ENCODE results near the gene PRAMEF18. TPM values are rescaled to one million over a fixed set of nuclear protein-coding genes. Genes with fewer than 3 reads are reported as not detected.
"Not testable (repeated sequence)": the region's sequence is repeated elsewhere in the genome, so short reads cannot be mapped to it uniquely, and the experiment has no call there.

The PRAMEF18 gene
- total RNA-seq, 1 donor from 2014 or later: not detected

DNA sequence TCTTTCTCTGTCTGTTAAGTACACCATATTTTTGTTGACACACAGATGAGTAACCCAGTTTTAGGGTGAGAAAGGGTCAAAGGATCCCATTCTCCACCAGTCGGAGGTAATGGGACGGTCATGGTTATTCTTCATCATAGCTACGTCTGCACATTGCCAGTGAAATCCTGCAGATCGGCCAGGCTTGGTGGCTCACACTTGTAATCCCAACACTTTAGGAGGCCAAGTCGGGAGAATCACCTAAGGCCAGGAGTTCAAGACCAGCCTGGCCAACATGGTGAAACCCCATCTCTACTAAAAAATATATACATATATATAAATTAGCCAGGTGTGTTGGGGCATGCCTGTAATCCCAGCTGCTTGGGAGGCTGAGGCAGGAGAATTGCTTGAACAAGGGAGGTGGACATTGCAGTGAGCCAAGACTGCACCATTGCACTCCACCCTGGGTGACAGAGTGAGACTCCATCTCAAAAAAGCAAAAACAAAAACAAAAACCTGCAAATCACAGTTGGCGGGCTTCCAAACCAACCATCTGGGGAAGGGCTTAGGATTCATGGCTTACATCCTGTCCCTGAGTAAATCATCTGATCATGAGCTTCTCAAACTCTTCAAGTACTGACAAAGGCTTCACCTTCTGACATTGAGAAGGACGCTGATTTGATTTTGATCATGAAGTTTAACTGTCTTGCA lies 5.3 kb upstream of the PRAMEF18 start:
- not testable (repeated sequence) for H3K27ac Mint-ChIP-seq (ENCODE audit: unreplicated experiment); H3K4me3 Mint-ChIP-seq (ENCODE audit: unreplicated experiment); H3K36me3 Mint-ChIP-seq (ENCODE audit: low read depth, unreplicated experiment); H3K4me1 Mint-ChIP-seq (ENCODE audit: unreplicated experiment); DNase-seq (ENCODE audit: low spot score); H3K27me3 Mint-ChIP-seq (ENCODE audit: unreplicated experiment)
- peaks cover 41% of the 10 kb centered on the region for H3K9me3 Mint-ChIP-seq (ENCODE audit: unreplicated experiment)

DNA sequence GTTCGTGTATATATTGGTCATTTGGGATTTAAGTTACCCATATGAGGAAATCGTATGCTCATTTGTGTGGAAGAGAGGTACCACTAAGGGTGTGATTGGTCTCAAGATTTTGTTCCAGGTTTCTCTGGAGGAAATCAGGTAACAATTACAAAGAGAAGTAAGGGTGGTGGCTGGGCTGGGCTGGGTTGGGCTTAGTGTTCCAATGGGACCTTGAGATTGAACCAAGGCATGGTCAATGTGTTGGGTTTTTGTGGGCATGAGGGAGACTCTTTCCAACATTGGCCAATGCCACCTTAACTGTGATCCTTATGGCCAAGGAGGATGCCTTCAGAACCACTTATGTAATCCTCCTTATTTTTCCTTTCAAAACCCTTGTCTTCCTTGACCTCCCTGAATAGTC lies 4.6 kb upstream of the PRAMEF18 start:
- Mint-ChIP-seq H3K9me3 (ENCODE audit: unreplicated experiment) (peaks cover 46% of the 10 kb centered on the region), H3K36me3 (ENCODE audit: low read depth, unreplicated experiment) (peaks cover 12% of the 10 kb centered on the region)
- H3K27ac Mint-ChIP-seq (ENCODE audit: unreplicated experiment); H3K4me1 Mint-ChIP-seq (ENCODE audit: unreplicated experiment); H3K27me3 Mint-ChIP-seq (ENCODE audit: unreplicated experiment); DNase-seq (ENCODE audit: low spot score); H3K4me3 Mint-ChIP-seq (ENCODE audit: unreplicated experiment): not testable (repeated sequence)

GRCh38 chr1:13230096-13230495 lies 4.1 kb upstream of the PRAMEF18 start:
- Mint-ChIP-seq H3K36me3 (ENCODE audit: low read depth, unreplicated experiment) (peaks cover 12% of the 10 kb centered on the region), H3K9me3 (ENCODE audit: unreplicated experiment) (peaks cover 46% of the 10 kb centered on the region)
- not testable (repeated sequence) for H3K27me3 Mint-ChIP-seq (ENCODE audit: unreplicated experiment); H3K27ac Mint-ChIP-seq (ENCODE audit: unreplicated experiment); DNase-seq (ENCODE audit: low spot score); H3K4me1 Mint-ChIP-seq (ENCODE audit: unreplicated experiment); H3K4me3 Mint-ChIP-seq (ENCODE audit: unreplicated experiment)

DNA sequence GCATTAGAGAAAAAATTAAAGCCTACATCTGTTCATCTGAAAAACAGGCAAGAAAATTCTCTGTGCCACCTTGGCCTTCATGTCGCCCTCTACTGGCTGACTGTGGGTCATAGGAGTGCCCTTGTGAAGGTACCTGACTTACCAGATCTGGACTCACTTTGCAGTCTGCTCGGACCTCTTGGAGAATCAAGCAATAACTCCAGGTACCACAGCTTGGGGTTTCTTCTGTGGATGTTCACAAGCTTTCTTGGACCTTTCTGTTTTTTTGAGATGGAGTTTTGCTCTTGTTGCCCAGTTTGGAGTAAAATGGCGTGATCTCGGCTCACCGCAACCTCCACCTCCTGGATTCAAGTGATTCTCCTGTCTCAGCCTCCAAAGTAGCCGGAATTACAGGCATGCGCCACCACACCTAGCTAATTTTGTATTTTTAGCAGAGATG lies 2.4 kb upstream of the PRAMEF18 start:
- no peak for DNase-seq (ENCODE audit: low spot score)
- Mint-ChIP-seq H3K9me3 (ENCODE audit: unreplicated experiment) (peaks cover 51% of the 10 kb centered on the region), H3K27me3 (ENCODE audit: unreplicated experiment) (peaks cover 10% of the 10 kb centered on the region), H3K27ac (ENCODE audit: unreplicated experiment) (no peak overlapping the region), H3K4me3 (ENCODE audit: unreplicated experiment) (no peak overlapping the region), H3K36me3 (ENCODE audit: low read depth, unreplicated experiment) (peaks cover 8% of the 10 kb centered on the region), H3K4me1 (ENCODE audit: unreplicated experiment) (no peaks in the 10 kb centered on the region)
- TF ChIP-seq, protein P1, sequence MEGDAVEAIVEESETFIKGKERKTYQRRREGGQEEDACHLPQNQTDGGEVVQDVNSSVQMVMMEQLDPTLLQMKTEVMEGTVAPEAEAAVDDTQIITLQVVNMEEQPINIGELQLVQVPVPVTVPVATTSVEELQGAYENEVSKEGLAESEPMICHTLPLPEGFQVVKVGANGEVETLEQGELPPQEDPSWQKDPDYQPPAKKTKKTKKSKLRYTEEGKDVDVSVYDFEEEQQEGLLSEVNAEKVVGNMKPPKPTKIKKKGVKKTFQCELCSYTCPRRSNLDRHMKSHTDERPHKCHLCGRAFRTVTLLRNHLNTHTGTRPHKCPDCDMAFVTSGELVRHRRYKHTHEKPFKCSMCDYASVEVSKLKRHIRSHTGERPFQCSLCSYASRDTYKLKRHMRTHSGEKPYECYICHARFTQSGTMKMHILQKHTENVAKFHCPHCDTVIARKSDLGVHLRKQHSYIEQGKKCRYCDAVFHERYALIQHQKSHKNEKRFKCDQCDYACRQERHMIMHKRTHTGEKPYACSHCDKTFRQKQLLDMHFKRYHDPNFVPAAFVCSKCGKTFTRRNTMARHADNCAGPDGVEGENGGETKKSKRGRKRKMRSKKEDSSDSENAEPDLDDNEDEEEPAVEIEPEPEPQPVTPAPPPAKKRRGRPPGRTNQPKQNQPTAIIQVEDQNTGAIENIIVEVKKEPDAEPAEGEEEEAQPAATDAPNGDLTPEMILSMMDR (IDR thresholded peaks at IDR 0.05; ENCODE audit: unreplicated experiment): no peak

DNA sequence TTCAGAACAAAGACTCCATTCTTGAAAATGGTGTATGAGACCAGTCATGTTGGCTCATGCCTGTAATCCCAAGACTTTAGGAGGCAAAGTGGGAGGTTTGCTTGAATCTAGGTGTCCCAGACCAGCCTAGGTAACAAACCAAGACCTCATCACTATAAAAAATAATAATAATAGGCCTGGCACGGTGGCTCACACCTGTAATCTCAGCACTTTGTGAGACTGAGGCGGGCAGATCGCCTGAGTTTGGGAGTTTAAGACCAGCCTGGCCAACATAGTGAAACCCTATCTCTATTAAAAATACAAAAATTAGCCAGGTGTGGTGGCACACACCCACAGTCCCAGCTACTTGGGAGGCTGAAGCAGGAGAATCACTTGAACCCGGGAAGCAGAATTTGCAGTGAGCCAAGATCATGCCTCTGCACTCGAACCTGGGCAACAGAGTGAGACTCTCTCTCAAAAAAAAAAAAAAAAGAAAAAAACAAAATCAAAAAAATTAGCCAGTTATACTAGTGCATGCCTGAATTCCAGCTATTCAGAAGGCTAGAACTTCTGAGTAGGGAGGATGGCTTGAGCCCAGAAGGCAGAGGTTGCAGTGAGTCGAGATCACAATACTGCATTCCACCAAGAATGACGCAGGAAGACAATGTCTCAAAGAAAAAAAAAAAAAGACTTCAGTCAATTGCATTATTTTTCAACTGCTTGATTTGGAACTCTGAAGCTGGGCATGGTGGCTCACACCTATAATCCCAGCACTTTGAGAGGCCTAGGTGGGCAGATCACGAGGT lies 1.5 kb upstream of the PRAMEF18 start:
- peaks cover 48% of the 10 kb centered on the region for H3K9me3 Mint-ChIP-seq (ENCODE audit: unreplicated experiment)
- not testable (repeated sequence) for H3K4me1 Mint-ChIP-seq (ENCODE audit: unreplicated experiment); H3K27me3 Mint-ChIP-seq (ENCODE audit: unreplicated experiment); H3K4me3 Mint-ChIP-seq (ENCODE audit: unreplicated experiment); H3K27ac Mint-ChIP-seq (ENCODE audit: unreplicated experiment); H3K36me3 Mint-ChIP-seq (ENCODE audit: low read depth, unreplicated experiment); DNase-seq (ENCODE audit: low spot score)

DNA sequence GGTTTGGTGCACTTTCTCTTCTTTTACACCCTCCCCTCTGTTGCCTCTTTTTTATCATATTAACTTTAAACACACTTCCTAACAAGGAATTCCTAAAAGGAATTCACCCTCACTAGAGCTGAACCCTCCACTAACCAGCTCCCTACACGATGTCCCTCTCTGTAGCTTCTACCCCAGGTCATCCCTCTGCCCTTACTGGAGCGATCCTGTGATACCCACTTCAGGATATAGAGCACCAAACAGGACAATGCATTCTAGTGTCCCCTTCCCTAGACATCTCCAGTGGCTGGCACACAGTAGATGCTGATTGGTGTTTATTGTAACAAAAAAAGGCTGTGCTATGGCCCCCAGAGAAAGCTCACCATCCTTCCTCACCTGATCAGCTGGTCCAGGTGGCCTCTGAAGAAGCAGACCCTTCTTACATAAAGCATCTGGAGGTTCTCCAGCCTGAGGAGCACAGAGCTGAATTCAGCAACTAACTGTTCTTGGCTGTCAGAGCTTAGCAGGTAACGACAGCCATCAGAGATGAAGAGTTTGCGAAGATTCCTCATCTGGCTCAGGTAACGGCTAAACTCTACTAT lies 1.4 kb downstream of the PRAMEF18 start:
- peaks cover 30% of the 10 kb centered on the region for H3K9me3 Mint-ChIP-seq (ENCODE audit: unreplicated experiment)
- H3K4me3 Mint-ChIP-seq (ENCODE audit: unreplicated experiment): peak overlapping the region; percentile 22
- H3K36me3 Mint-ChIP-seq (ENCODE audit: low read depth, unreplicated experiment): peaks cover 8% of the 10 kb centered on the region
- DNase-seq (ENCODE audit: low spot score): no peak
- H3K27me3 Mint-ChIP-seq (ENCODE audit: unreplicated experiment): peaks cover 4% of the 10 kb centered on the region
- no peaks in the 10 kb centered on the region for H3K4me1 Mint-ChIP-seq (ENCODE audit: unreplicated experiment)
- TF ChIP-seq, protein P1 (IDR thresholded peaks at IDR 0.05; ENCODE audit: unreplicated experiment): no peak
- H3K27ac Mint-ChIP-seq (ENCODE audit: unreplicated experiment): no peak overlapping the region

GRCh38 chr1:13222788-13223187 lies 3.2 kb downstream of the PRAMEF18 start:
- not testable (repeated sequence) for H3K4me1 Mint-ChIP-seq (ENCODE audit: unreplicated experiment); DNase-seq (ENCODE audit: low spot score); H3K36me3 Mint-ChIP-seq (ENCODE audit: low read depth, unreplicated experiment); H3K27me3 Mint-ChIP-seq (ENCODE audit: unreplicated experiment); H3K27ac Mint-ChIP-seq (ENCODE audit: unreplicated experiment); H3K4me3 Mint-ChIP-seq (ENCODE audit: unreplicated experiment)
- peaks cover 17% of the 10 kb centered on the region for H3K9me3 Mint-ChIP-seq (ENCODE audit: unreplicated experiment)

GRCh38 chr1:13219203-13219602 lies 6.8 kb downstream of the PRAMEF18 start:
- not testable (repeated sequence) for H3K4me3 Mint-ChIP-seq (ENCODE audit: unreplicated experiment); H3K27ac Mint-ChIP-seq (ENCODE audit: unreplicated experiment); H3K36me3 Mint-ChIP-seq (ENCODE audit: low read depth, unreplicated experiment); H3K9me3 Mint-ChIP-seq (ENCODE audit: unreplicated experiment); DNase-seq (ENCODE audit: low spot score); H3K4me1 Mint-ChIP-seq (ENCODE audit: unreplicated experiment); H3K27me3 Mint-ChIP-seq (ENCODE audit: unreplicated experiment)

DNA sequence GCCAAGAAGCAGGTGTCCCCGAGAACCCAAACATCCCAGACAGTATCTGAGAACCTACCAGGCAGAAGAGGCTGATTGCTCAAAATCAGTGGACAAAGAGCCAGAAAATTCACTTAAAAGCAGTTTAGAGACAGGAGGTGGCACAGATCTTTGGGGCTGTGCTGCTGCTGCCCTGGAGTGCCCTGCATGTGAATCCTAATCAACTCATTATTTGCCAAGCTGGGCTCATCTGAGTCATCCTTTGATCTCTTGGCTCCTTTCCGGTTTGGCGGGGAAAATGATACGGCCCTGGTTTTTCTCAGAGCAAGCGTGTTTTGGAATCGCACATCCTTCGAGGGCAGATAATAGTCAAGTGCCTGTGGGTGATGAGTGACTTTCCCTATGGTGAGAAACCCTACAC lies 9.3 kb downstream of the PRAMEF18 start:
- not testable (repeated sequence) for H3K9me3 Mint-ChIP-seq (ENCODE audit: unreplicated experiment); DNase-seq (ENCODE audit: low spot score); H3K36me3 Mint-ChIP-seq (ENCODE audit: low read depth, unreplicated experiment); H3K27ac Mint-ChIP-seq (ENCODE audit: unreplicated experiment); H3K4me3 Mint-ChIP-seq (ENCODE audit: unreplicated experiment); H3K4me1 Mint-ChIP-seq (ENCODE audit: unreplicated experiment); H3K27me3 Mint-ChIP-seq (ENCODE audit: unreplicated experiment)

GRCh38 chr1:13208712-13209111 lies 17.2 kb downstream of the PRAMEF18 start:
- H3K27me3 Mint-ChIP-seq (ENCODE audit: unreplicated experiment); H3K36me3 Mint-ChIP-seq (ENCODE audit: low read depth, unreplicated experiment); DNase-seq (ENCODE audit: low spot score); H3K27ac Mint-ChIP-seq (ENCODE audit: unreplicated experiment); H3K4me1 Mint-ChIP-seq (ENCODE audit: unreplicated experiment); H3K9me3 Mint-ChIP-seq (ENCODE audit: unreplicated experiment); H3K4me3 Mint-ChIP-seq (ENCODE audit: unreplicated experiment): not testable (repeated sequence)
